K562 (cell line): ENCODE measurements around the gene NTM.

Experiments
- CTCF ChIP-seq, 3 experiments: IDR thresholded peaks in 2 of 3; conservative IDR thresholded peaks in 1 of 3; 2 replicates each; pipeline ENCODE4 v1.5.1; 2011 to 2012; ENCODE audit warnings: low read length in 3 of 3, mild to moderate bottlenecking in 3 of 3, control low read depth in 2 of 3, improper control_type of control experiment in 1 of 3, inconsistent platforms in 1 of 3, low read depth in 1 of 3, mixed read lengths in 1 of 3, moderate library complexity in 1 of 3; ENCODE audit not compliant: insufficient read depth in 2 of 3
- EZH2 ChIP-seq: IDR thresholded peaks from 2 replicates; pipeline ENCODE4 v1.6.1; 2012; ENCODE audit warnings: low read depth, mild to moderate bottlenecking, inconsistent platforms, low read length, borderline replicate concordance
- ZBTB17 ChIP-seq: fragments of 450-650 bp; formaldehyde crosslinking; IDR thresholded peaks from 2 replicates; pipeline ENCODE4 v1.4.0; 2020; ENCODE audit warnings: mild to moderate bottlenecking
- ZC3H4 ChIP-seq: sonication (generic); formaldehyde crosslinking; IDR thresholded peaks from 2 replicates; pipeline ENCODE4 v1.9.0; 2021; ENCODE audit warnings: missing genetic modification reagents, borderline replicate concordance

DNA sequence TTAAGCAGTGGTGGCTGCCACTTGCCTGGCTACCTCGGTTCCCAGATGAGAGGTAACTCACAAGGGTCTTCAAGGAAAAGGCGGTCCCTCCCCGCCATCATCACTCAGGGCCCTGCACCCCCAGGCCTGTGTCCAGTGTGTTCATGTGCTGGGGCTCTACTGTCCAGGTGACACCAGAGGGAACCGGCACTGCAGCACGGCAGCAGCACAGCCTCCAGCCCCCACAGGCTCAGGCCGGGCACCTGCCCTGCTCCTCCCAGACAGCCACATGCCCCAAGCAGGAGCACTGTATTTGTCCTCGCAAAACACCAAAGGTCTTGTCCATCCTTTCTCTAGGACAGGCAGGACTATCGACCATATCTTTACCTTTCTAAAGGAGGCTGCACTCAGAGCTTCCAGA lies 982.1 kb downstream of the NTM start:
- TF ChIP-seq ZBTB17 (CRISPR knock-in tag) (no peak), EZH2 (no peak), CTCF (IDR thresholded peaks at IDR 0.05 in 2 of 3, conservative IDR thresholded peaks at IDR 0.05 in 1 of 3; ENCODE audit: insufficient read depth in 2 of 3, low read depth in 1 of 3, low read length in 3 of 3) (no peak), ZC3H4 (no peak)
